Activated CD8-positive, alpha-beta memory T cell treated with anti-CD3 and anti-CD28 coated beads, Interleukin-2, amount 50 U/mL, for 1 hour (primary cell): ENCODE data around the gene NDUFS2.
"Not testable (repeated sequence)": the region's sequence is repeated elsewhere in the genome, so short reads cannot be mapped to it uniquely, and the experiment has no call there.

Experiments
- DNase-seq: peaks from one replicate; pipeline ENCODE4 v3.0.0-alpha.2; 2020; ENCODE audit errors: extremely low read depth

The NDUFS2 gene

DNA sequence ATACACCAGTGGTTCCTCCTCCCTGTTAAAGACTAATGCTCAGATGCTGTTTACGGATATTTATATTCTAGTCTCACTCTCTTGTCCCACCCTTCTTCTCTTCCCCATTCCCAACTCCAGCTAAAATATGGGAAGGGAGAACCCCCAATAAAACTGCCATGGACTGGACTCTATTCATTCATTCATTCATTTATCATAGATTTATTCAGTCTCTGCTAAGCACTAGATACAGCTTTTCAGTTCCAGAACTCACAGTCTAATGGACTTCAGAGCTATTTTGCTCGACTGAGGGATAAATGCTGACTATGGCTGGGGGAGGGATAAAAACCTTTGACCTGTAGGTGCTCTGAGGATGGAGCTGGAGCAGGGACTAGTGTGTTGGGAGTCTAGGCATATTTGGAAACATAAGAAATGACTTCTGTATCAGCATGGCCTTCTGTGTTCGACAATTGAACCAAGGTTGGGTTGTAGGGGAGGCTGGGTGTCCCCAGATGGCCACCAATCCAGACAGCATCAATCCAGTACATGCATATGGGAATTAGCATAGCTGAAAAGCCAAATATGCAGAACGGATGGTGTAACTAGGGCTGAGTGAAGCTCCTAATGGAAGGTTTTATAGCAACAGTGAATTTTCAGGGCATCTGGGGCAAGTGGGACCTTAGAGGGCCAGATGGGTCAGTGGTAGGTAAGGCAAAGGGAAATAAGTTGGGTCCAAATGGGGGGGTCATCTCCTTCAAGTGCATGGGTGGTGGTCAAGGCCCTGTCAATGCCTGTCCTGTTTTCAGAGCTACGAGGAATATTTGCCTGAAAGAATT is 17.1 kb downstream of the NDUFS2 start:
- DNase-seq, result no peak

DNA sequence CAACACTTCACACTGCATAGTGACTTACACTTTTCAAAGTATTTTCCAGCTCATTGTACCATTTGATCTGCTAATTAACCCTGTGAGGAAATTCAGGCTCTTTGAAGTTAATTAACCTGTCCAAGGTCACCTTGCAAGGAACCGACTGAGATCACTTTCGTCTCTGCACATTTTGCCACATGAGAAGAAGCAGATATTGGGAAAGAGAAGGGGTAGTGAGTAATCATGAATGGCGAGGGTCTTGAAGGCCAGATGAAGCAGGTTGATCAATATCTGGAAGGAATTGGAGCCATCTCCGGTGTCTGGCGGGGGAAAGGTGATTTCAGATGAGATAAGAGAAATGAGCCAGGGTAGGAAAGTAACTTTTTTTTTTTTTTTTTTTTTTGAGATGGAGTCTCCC is 17.8 kb downstream of the NDUFS2 start:
- DNase-seq, result no peak

DNA sequence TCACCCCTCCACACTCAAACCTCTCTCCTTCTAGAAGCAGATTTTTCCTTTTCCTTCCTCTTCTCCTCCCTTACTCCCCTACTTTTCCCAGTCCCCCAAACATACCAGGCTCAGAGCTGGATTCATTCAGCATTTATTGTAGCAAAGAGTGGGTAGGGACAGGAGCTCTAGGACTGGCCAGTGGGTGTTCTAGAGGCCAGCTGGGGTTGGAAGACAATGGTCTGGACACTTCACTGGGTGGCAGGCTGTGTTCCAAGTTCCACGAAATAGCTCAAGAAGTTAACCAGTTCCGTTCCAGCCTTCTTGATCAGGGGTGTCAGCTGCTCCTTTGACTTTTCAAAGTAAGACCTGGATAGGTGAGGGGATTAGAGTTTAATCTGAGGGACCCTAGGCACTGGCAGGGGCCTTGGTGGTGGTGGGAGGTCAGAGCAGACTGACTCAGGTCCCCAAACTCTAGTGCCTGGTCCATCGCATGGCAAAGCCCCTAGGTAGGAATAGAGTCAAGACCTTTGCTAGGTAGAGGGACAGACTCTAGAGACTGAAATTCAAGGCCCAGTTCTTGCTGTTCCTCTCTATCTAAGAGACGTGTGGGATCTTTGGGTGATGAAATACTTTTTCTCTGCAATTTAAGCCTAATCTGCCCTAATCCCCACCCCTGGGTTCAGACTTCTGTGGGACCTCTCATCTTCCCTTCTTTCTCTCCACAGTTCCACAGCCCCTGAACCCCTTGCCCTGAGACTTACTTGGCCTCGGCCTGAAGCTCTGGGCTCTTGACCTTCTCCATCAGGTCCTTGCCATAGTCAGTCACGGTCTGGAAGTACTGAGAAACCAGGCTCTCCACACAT is 20.2 kb downstream of the NDUFS2 start:
- no peak for DNase-seq

DNA sequence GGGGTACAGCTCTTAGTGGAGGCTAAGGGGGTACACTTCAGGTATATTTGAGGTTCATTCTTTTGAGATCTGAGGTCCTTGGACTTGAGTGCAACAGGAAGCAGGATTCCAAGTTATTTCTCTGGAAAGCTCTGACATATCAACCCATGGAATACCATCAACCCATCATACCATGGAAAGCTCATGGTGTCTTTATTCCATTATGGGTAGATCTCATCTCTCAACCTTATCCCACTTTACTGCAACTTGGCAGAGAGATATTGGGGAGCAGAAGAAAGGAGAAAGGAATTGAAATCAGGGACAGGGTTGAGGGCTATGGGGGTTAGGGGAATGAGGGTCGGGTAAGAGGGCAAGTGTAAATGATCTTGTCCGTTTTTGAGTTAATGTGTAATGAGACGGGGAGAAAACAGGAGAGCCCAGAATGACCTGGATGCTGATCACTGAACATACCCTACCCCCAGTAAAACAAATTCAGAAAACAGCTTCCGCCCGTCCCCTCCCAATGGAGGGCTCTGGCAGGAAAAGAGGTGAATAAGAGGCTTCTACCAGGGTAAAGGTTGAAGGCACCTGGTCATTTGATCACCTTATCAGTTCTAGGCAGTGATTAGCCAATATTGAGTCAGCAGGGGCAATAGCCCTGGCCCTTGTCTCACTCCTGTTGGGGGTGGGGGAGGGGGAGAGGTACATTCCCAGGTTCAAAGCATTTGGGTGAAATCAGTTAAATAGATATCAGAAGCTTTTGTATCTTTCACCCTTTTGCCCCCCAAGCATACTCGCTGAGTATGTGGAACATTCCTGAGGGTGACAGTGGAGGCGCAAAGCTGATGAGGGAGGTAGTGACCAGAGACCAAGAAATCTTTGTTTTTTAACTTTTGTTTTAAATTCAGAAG is 21.9 kb downstream of the NDUFS2 start:
- no peak for DNase-seq

DNA sequence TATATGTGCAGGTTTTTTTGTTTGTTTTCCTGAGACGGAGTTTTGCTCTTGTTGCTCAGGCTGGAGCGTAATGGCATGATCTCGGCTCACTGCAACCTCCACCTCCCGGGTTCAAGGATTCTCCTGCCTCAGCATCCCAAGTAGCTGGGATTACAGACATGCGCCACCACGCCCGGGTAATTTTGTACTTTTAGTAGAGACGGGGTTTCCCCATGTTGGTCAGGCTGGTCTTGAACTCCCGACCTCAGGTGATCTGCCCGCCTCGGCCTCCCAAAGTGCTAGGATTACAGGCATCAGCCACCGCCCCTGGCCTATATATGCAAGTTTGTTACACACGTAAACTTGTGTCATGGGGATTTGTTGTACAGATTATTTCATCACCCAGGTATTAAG is 22.5 kb downstream of the NDUFS2 start:
- not testable (repeated sequence) for DNase-seq

DNA sequence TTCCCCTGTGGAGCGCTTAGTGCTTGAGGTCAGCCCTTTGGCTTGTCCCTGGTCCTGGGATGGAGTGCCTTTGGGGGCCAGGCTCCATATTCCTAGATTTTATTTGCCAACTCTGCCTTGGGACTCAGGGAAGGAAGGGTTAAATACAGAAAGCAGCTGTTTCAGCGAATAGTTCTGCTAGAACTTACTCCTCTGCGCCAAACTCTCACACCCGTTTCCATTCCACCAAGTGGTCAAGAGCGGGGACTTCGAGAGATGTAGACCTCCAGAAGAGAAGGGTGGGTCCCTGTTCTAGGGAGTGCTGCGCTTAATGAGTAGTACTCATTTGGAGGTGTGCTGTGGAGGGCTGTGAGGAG is 23.0 kb downstream of the NDUFS2 start:
- no peak for DNase-seq

DNA sequence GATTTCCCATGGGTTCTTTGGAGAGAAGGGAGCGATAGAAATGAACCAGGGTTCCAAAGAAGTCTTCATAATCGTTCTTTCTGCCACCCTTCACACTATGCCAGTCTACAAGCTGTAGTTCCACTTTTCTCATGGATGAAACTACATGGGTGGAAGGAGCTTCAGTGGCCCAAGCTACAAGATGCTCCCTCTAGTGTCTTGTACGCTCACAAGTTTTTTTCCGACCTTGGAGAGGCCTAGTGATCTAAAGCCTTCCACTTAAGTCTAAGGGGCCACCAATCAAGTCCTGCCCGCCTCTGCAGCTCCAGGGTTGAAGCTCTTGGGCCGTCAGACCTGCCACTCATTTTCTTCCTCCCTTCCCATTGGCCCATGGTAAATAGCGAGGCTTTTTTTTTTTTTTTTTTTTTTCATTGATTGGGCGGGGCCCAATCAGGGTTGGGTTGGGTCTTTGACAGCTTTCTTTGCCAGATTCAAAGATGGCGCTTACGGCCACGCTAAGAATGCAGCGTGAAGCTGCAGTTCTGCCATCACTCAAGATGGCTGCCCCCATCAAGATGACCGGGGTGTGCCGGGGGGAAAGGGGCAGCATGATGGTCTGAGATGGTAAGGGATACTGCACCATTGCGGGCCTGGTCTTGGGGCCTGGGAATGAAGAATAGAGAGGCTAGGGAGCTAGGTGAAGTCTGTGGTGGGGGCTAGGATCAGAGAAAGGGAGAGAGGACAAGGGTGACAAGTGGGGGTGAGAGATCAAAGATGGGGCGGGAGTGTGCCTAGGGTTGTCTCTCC is 23.6 kb downstream of the NDUFS2 start, which contains the start of gene TOMM40L:
TSS of gene TOMM40L (plus strand) at position 527 of the 786 bp plus-strand sequence. CDS start 430 bp downstream, outside the sequence.
- peak; percentile 81 for DNase-seq

DNA sequence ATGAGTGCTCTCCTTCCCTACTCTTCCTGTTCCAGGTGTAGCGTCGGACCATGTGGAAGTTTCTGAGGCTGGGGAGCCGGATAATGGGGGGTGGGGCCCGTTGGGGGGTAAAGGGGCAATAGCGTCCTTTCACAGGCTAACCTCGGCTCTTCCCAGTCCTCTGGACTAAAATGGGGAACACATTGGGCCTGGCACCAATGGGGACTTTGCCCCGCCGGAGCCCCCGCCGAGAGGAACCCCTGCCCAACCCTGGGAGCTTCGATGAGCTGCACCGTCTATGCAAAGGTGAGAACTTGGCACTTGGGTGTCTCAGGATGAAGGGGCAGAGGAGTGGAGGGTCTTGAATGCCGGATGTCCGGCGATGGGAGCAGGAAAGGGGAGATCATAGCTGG is 24.1 kb downstream of the NDUFS2 start:
- DNase-seq, result no peak

DNA sequence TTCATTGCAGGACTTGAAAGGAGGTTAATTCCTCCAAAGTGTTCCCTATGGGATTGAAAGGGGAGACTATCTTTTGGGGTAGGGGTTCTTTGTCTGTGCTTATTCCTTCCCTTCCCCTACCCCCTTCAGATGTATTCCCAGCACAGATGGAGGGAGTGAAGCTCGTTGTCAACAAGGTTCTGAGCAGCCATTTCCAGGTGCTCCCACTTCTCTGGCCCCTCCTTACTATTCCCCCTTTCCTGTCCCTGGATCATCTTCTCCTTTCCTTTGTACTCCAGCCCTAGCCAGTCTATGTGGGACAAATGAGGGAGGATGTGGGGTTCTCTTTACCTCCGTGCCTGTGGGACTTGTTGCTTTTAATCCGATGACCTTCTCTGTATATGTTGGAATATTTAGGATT is 24.6 kb downstream of the NDUFS2 start:
- no peak for DNase-seq

DNA sequence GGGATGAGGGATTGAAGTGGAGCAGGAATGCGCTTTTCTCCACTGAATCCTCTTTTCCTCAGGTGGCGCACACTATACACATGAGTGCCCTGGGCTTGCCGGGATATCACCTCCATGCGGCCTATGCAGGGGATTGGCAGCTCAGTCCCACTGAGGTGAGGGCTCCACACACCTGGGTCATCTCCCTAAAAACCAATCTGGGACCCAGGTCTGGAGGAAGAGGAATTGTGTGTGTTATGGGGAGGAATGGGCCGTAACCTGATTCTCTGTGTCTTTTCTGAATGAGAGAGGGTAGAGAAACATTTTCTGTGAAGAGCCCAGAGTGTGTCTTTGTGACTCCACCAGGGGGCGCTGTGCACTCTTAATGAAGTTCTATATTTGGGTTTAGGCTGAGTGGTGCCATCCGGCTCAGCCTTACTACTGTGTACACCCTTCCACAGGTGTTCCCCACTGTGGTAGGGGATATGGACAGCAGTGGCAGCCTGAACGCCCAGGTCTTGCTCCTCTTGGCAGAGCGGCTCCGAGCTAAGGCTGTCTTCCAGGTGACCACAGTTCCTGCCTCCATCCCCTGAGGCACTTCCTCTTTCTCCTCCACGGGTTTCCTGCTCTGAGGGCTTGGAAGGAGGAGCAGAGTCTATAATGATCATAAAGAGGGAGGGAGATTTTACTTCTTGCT is 25.2 kb downstream of the NDUFS2 start:
- DNase-seq, result peak; percentile 85

DNA sequence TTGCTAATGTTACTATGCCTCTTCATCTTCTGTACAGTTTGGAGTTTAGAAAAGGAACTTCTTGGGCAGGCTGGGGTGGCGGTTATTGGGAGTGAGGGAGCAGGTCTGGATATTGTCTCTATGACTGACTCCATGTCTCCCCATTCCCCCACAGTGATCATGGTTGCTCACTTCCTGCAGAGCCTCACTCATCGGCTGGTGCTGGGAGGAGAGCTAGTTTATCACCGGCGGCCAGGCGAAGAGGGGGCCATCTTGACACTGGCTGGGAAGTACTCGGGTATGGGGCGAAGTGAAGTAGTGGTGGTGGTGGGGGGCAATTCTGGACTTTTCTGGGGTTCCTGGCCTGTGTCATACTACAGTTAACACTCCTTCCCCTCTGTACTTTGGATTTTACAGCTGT is 25.9 kb downstream of the NDUFS2 start:
- DNase-seq, result no peak

DNA sequence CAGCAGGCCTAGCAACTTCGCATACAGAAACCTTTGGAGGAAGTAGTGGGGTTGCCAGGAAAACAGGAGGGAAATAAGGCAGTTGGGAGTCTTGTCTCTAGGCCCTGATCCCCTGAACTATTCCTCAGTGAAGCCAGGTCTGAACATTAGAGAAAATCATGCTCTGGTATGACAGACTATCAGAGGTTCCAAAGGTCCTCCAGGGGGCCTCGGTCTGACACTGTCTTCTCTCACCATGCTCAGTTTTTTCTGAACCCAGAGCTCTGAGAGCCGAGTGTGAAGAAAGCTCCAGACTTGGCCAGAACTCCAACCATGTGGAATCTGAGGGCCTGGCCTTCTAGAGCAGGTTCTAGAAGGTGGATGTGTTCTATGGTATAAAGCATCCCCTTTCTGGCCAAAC is 27.7 kb downstream of the NDUFS2 start:
- no peak for DNase-seq

DNA sequence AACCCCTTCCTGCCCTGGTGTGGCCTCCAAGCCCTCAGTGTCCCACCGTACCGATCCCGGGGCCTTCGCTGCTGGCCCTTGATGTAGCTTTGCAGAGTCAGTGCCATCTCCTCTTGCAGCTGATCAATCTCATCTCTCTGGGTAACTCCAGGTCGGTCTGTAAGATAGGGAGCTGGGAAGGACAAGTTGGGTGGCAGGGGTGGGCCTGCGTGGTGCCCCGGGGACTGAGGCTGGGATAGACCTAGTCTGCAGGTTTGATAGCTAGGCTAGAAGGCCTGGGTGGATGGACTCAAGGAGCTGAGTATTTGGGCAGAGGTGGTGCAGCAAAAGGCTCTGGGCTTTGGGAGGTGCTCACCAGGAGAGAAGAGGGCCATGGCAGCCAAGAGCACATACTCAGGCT is 28.6 kb downstream of the NDUFS2 start:
- DNase-seq, result no peak

DNA sequence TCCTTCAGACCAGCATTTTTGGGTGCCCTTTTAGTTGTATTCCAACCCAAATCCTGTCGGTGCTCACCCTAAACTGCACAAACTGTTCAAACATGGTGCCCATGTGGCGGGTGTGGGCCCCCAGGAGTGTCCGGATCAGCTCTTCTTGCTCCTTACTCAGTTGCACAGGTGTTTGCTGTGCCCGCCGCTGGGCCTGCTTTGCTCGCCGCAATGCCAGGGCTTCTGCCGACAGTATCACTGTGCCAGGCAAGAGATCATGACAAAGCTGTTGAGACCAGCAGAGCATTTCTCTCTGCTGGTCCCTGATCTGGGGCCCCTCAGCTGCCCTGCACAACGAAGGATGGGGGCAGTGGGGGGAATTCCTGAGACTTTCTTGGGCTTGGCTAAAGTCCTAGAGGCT is 30.9 kb downstream of the NDUFS2 start:
- no peak for DNase-seq

DNA sequence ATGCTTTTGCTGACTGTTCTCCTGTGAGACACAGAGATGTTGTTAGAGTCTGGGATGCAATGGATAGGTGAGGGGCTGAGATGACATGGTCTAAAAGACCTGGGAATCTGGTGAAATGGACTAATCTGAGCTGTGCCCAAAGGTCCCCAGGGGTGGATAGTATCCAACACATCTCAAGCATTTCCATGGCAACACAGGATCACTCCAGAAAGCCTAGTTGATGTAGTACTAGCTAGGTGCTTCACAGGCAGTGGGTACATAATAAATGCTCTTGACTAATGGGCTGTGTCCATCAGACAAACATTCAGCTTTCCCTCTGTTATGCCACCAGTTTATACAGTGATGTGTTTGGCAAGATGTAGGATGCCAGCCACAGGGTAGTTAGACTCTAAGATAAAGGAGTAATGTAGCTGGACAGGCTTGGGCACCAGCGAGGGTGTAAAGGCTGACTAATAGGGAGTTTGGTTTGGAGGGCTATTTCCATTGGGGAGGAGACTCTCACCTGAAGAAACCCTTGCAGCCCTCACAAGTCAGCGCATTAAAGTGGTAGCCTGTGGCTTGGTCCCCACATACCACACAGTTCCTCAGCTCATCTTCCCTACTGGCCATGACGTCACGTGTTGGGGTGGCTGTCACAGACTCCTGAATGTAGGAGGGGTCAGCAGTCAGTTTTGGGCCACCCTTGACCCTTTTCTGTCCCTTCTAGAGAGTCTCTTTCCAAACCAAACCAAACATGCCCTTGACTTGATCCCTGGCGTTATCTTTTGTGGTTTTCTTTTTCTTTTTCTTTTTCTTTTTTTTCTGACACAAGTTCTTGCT is 34.0 kb downstream of the NDUFS2 start:
- DNase-seq, result no peak

DNA sequence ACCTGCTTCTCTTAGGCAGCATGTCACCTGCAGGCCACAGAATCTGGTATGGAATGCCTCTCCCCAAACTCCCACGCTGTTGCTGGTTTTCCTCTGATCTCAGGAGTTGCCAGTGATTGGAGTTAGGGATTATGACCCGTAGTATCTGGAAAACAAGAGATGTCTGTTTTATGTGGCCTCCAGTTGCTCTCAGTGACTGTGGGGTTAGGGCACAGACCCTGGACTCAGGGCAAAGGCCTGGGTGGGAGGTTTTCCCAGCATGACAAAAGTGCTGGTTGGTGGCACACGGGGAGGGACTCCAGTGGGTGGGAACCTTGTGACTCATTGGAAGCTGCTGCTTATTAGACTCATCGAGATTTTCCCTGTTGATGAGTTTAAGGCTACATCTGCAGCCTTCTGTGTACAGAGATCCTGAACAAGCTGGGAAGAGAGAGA is 35.9 kb downstream of the NDUFS2 start, which contains the start of gene NR1I3:
TSS of gene NR1I3 (minus strand) at position 165 of the 435 bp plus-strand sequence. CDS start 1,638 bp downstream, outside the sequence.
- DNase-seq, result no peak

DNA sequence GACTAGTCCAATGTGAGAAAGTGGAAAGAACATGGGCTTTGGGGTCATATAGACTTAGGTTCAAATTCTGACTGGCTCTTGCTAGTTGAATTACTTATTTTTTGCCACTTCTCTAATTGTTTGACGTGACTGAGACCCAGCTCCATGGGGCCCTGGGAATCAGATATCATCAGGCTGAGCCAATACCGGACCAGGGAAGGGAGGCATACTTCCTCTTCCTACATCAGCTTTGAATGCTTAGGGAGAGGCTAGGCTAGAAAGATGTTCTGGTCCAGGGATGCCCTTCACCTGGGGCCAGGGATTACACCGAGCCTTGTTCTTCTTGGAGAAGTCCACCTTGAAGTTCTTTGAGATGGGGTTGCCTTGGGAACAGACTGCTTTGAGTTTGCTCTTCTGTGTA is 39.5 kb downstream of the NDUFS2 start:
- no peak for DNase-seq

DNA sequence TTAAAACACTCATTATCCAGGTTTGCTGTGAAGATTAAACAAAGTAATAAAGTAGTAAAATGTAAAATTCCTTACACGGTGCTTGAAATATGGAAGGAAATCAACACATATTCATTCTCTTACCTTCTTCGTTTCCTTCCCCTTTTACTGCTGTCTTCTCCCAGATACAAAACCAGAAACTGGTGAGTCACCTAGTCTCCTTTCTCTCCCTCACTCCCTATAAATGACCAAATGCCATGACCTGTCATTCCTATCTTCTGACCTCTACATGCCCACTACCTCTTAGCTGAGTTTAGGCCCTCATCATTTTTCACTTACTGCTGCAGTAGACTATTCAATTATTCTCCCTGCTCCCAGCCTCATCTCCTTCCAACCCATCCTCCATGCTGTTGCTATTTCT is 40.1 kb downstream of the NDUFS2 start:
- DNase-seq, result no peak

DNA sequence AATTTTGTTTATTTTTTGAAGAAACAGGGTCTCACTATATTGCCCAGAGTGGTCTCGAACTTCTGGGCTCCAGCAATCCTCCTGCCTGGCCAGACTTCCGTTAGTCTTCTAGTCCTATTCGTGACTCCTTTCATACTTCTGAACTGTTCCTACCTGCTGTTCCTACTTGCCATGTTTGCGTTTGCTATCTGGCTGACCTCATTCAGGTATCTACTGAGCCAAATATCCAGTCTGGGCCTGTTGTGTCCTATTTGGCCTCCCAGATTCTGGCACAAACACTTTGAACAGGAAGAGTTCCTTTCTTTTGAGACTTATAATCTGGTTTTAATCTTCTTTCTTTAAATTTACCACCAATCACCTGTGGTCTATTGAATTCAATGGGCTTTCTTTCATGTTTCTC is 42.7 kb downstream of the NDUFS2 start:
- DNase-seq, result no peak

DNA sequence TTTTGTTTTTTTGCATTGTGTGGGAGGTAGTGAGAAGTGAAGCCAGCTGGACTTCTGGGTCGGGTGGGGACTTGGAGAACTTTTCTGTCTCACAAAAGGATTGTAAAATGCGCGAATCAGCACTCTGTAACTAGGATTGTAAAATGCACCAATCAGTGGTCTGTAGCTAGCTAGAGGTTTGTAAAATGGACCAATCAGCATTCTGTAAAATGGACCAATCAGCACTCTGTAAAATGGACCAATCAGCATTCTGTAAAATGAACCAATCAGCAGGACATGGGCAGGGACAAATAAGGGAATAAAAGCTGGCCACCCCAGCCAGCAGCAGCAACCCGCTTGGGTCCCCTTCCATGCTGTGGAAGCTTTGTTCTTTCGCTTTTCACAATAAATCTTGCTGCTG is 47.9 kb downstream of the NDUFS2 start:
- DNase-seq, result not testable (repeated sequence)
